Stimulated activated CD4-positive, alpha-beta T cell treated with anti-CD3 and anti-CD28 coated beads, Interleukin-1b, Interleukin-23, amount 100 ng/mL, for 48 hours (primary cell): ENCODE data around the gene GALNT17.

Source experiments
- DNase-seq: peaks from one replicate; pipeline ENCODE4 v3.0.0-alpha.2; 2020

The GALNT17 gene

DNA sequence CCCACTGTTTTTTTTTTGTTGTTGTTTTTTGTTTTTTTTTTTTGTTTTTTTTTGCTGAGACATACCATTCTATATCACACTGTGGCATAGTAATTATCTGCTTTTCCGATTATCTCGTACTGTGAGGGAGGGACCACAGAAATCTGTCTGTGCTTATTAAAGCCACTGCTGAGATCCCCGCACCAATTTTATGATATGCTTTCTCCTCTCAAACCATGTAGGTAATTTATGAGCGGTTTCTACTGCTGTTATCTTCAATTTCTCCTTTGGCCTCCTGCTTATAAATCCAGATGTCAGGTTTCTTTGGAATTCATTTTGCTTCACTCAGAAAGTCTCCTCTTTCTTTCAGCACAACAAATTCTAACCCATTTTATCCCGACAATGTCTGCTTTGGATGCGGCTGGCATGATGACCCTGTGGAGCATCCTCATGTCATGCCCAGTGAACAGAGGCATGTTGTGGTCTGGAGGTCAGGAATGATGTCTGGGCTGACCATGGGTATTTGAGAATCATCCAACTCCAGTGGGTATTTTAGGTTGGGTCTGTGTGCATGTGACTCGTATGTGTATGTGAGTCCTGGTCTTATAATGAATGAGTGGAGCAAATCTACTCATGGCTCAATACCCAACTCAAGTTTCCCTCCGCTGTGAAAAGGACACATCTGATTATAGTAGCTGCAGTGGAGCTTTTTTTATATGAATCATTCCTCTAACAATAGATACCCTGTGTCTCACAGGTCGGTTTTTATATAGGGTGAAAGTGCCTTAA is 213.4 kb downstream of the GALNT17 start:
- DNase-seq = no peak

DNA sequence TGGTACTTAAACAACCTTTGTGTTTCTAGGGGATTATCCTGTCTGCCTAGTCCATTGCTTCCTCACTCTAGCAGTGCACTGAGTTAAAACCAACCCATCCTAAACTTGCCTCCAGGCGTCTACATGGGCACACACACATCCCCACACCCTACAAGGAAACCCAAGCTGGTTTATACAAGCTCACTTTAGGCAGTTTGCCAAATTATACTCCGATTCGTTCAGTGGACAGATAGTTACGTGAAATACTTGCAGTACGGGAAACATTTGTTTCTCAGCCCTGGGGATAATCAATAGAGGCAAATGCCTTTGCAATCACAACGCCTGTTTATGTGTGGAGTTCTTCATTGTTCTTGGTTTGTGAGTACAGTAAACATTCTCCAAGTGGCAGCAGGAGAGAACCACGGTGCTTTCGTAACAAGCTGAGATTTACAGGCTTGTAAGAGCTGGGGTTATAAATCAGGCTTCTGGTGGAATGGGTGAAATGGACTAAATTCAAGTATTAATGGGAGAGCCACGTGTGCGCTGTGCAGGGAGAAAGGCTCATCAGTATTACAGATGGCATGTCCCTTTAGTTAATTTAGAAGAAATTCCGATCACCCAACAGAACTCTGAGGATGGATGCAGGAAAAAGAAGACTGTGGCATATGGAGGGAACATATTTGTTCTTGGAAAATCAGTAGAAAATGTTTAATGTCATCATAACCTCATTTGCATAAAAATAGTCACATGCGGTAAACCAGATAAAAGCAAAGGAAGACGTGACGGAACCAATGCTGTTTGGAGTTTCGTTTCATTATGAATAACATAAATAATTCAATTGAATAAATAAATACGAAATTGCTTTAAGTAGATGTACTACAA is 217.1 kb downstream of the GALNT17 start:
- no peak for DNase-seq

DNA sequence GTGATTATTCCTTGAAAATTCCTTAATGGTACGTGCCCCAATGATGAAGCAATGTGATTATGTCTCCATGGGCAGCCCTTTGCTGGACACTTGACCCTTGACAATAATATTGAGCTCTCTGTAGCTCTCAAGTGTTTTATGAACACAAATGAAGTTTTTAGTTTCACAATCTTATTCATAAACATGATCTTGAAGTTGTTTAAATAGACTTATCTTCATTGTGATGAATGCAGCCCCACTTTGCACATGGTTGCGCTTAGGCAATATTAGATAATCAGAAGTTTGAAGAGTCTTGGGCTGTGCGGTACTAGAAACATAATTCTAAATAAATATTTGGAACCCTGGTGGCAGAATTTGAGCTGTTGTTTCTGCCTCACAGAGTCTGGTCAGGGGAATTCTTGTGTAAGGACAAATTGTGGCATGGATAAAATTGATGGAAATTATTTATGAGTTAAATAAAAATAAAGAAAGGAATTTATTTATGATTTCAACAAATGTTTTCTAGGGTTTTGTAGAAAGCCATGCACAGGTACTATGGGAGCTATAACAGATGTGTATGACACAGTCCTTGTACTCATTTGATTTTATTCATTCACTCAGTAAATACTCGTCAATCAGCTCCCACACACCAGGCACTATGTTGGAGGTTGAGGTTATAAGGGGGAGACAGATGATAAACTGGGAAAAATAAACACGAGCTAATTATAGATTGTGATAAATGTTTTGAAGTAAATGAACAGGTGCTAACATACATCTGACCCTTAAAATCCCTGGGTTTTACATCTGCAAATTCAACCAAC is 217.9 kb downstream of the GALNT17 start:
- DNase-seq = no peak

DNA sequence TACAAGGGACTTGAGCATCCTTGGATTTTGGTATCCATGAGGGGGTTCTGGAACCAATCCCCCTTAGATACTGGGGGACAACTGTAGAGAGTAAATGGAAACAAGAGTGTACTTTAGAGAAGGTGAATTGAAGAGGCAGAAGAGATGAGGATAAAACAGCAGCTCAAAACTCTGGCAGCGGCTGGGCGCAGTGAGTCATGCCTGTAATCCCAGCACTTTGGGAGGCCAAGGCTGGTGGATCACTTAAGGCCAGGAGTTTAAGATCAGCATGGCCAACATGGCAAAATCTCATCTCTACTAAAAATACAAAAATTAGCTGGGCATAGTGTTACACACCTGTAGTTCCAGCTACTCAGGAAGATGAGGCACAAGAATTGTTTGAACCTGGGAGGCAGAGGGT is 218.7 kb downstream of the GALNT17 start:
- no peak for DNase-seq

DNA sequence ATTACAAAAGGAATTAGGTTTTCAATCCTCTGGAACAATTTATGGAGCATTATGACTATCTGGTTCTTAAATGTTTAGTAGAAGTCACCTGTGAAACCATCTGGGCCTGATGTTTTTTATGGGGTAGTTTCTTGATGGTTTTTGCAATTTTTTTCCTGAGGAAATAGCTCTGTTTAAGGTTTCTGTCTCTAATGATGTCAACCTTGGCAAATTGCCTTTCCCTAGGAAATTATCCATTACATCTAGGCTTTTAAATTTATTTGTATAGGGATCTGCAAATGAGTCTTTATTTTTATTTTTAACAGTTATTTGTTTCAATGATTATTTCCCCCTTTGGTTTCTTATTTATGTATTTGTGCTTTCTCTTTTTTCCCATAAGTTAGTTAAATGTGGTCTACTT is 222.8 kb downstream of the GALNT17 start:
- no peak for DNase-seq

DNA sequence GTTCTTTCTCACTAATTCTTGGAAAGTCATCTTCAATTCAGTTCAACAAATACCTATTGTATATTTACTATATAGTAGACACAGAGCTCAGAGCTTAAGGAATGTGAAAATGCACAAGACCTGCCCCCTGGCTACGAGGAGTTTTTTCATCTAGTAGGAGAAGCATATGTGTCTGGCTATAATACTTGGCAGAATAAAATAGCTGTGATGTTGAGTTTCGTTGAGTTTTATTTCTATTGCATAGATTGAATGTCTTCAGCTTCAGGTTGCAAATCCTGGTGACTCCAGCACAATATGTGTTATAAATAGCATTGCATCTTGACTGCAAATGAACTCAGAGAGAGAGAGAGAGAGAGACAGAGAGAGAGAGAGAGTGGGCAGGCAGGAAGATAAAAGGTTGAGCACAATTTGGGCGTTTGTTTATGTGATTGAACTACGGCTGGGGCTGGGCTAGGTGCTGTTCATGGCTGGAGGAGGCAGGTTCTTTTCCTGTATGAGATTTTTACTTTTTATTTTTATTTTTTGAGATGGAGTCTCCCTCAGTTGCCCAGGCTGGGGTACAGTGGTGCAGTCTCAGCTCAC is 229.6 kb downstream of the GALNT17 start:
- DNase-seq = no peak

DNA sequence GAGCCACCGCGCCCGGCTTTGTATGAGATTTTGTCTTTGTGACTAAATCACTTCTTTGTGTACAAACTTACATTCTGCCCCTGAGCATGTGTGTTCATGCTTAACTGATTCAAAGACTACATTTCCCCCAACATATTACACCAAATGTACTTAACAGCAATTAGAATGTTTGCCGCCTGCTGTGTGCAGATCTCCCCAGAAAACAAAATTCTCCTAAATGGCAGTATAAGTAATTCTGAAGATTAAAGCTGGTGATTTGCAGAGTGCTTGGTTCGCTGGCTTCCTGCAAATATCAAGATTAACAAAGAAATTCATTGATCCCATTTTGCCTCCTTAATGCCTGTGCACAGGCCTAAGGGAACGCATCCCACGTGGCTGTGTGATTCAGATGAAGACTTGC is 230.3 kb downstream of the GALNT17 start:
- DNase-seq = no peak

DNA sequence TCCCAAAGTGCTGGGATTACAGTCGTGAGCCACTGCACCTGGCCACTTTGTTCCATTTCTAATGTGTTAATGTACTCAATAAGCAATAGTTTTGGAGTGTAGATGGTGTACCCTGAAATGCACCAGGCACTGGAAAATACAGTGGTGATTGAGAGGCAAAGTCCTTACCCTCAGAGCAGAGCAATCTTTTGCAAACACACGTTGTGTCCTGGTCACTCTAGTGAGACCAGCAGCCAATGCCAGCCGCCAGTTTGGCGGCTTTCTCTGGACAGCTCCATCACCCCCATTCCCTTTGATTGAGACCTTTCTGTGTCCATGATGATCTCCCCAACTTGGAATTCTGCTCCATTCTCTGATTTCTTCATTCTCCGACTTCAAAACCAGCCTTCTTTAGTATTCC is 231.3 kb downstream of the GALNT17 start:
- no peak for DNase-seq

DNA sequence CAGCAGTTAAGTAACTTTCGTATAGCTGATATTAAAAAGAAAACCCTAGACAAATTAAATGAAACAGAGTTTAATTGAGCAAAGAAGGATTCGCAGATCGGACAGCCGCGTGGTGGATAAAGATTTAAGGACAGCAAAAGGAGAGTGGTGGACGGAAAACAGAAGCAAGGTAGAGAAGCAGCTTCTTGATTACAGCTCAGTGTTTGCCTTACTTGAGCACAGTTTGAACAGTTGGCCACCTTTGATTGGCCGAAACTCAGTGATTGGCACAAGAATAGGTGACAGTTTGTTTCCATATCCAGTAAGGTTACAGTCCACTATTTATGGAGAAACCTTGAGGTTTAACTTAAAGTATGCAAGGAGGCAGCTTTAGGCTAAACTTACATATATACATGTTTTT is 231.7 kb downstream of the GALNT17 start:
- no peak for DNase-seq

DNA sequence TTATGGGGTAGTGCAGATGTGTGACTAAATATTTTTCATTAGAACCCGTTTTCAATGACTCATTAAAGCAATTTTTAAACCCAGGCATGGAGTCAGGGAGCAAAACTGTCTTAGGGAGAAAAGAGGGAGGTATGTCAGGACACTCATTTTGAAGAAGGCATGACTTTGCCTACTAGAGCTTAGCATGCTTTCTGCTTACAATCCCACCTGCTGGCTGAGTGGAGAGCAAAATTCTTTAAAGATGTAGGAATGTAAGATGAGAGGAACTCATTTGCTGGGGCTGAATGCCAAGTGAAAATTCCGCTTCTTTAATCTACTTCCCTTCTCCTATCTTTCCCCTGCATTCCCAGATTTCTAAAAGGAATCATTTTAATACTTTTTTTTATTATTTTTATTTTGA is 232.6 kb downstream of the GALNT17 start:
- DNase-seq = no peak

DNA sequence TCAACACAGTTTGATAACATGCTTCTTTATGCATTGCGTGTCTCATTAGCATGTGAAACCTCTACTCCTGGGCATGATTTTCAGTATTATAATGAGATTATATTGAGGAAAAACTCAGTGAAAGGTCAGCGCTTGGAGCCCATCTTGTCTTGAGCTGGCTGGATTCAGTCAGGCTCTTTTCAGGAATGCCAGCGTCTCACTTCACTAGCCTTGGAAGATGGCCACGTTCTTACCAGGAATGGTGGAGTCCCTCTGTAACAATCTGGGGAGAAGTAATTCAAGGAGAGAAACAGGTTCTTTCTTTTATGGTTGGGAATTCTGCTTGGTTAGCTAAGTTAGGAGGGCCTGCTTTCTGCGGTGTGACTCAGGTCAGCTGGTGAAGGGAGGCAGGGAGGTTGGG is 241.0 kb downstream of the GALNT17 start:
- no peak for DNase-seq

DNA sequence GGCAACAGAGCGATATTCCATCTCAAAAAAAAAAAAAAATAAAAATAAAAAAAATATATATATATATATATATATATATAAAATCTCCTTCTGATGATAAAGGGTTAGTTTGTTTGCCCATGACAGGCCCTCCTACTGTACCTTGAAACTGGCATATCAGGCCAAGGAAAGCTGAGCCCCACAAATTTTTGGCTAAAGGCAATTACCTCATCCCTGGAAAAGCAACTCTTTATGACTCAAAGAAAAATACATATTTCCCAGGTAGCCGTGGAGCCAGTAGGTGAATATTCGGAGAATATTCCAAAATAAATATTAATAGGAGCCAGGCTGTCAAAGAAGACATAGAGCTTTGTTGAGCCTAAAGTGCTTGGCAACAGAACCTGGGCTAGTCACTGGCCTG is 245.1 kb downstream of the GALNT17 start:
- DNase-seq = no peak

DNA sequence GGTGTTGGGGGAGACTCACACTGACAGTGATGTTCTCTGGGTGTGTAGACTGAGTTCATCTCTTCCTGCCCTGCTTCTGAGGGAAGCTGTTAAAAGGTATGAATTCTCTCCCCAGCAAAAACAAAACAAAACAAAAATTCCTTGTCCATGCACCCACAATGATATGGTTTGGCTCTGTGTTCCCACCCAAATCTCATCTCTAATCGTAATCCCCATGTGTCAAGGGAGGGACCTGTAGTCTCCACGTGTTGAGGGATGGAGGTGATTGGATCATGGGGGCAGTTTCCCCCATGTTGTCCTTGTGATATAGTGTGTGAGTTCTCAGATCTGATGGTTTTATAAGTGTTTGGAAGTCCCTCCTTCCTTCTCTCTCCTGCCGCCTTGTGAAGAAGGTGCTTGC is 245.5 kb downstream of the GALNT17 start:
- DNase-seq = no peak

DNA sequence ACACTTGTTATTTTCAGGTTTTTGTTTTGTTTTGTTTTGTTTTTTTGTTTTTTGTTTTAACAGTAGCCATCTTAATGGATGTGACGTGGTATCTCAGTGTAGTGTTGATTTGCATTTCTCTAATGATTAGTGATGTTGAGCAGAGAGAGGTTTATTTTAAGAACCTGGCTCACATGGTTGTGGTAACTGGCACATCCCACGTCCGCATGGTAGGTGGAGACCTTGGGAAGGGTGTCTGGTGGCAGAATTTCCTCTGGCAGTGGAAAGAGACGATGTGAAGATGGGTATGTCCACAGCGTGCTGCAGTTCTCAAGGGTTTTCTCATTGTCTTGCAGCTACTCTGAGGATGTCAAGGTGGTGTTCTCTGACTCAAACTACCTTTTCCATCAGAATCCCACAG is 252.2 kb downstream of the GALNT17 start:
- no peak for DNase-seq

DNA sequence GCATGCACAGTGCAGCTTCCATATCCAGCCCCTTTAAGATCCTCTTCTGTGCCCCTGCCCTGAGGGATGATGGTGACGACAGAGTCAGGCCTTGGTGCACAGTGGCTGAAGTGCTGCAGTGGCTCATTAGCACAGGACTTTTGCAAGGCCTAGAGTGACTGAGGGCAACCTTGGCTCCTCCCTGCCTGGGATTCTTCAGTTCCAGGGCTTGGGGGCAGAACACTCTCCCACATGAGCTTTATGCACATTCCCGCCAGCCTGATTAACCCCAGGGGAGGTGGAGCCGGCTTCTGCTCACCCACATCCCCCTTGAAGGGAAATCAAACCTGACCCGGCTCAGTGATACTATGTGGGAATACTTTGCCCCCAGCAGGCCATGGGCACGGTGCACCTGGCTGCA is 253.4 kb downstream of the GALNT17 start:
- DNase-seq = no peak

DNA sequence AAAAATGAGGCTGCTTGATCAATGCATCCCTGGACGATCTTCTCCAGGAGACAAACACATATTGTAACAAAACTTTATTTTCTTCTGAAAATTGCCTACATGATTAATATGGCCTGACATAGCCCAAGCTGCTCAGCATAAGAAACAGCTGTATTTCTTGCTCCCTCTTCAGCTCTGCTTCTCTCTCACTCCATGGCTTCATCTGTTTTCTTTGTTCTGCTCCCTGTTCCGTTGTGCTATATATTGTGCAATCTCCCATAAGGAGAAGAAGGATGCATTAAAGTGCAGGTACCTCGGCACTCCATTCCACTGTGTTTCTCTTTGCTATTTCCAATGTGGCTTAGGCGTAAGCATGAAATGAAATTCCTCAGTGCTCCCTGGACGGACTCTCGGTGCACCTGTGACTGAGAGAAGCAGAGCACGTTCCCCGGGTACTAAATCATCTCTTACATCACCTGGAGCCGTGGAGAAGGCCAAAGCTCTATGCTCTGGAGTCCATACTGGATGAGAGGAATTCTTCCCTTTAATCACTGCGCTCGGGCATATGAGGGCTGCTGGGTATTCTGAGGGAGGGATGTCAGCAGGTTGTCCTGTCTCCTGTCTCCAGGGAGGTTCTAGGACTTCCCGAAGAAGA is 254.3 kb downstream of the GALNT17 start:
- no peak for DNase-seq

DNA sequence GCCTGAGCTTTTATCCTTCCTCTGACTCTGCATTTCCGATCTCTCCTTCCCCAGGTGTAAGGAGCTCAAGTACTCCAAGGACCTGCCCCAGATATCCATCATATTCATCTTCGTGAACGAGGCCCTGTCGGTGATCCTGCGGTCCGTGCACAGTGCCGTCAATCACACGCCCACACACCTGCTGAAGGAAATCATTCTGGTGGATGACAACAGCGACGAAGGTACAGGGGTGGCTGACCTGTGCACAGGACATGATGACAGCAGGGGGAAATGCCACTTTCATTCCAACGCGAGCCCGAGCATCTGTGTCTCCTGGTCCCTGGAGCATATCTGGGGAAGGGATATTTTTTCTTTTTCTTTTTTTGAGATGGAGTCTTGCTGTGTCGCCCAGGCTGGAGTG is 256.2 kb downstream of the GALNT17 start:
- DNase-seq = no peak

DNA sequence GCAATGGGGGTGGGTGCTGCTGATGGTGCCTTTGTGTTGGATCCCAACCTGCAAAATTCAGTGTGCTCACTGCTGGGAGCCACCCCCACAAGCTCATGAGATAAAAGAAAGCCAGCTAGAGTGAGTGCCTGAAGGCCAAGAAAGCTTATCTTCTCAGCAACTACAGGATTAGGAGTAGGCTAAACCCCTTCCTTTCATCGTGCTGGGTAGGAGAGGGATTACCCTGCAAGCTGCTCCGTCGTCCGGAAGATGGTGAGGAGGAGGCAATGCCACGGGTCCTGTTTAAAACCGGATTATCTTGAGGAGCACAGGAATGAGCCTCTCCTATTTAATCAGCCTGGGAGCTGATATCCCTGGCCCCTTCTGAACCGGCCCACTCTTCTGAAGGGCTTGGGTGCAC is 258.0 kb downstream of the GALNT17 start:
- no peak for DNase-seq

DNA sequence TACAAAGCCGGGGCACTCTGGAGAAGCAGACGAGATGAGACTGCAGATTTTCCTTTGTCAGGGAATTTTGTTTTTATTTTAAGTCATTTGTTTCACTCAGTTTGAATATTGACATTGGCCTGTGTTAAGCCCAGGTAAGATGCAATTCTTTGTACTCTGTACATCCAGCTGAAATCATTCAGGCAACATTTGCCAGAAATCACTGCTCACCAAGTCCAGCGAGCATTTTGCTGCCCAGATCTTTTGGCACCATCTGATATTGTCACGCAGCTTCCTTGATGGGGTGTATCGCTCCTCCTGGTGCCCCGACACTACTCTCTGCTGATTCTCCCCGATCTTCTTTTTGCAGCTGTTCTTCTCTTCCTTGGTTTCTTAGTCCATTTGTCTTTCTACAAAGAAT is 261.7 kb downstream of the GALNT17 start:
- DNase-seq = no peak

DNA sequence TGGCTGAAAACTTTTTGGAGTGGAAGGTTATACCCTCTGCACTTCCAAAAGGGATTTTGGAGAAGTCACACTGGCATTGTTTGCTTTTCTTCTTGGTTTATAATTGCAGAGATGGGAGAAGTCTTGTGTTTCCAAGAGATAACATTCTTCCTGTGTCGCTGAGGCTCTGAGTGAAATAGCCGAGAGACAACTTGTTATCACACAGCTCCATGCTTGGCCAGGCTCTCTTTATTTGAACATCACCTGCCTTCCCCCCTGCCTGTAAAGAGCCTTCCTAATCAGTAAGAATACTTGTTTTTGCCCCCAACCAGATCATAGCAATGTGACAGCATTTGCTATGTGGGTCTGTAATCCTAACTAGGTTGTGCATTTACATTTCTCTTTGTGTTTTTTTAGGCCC is 270.7 kb downstream of the GALNT17 start:
- no peak for DNase-seq

DNA sequence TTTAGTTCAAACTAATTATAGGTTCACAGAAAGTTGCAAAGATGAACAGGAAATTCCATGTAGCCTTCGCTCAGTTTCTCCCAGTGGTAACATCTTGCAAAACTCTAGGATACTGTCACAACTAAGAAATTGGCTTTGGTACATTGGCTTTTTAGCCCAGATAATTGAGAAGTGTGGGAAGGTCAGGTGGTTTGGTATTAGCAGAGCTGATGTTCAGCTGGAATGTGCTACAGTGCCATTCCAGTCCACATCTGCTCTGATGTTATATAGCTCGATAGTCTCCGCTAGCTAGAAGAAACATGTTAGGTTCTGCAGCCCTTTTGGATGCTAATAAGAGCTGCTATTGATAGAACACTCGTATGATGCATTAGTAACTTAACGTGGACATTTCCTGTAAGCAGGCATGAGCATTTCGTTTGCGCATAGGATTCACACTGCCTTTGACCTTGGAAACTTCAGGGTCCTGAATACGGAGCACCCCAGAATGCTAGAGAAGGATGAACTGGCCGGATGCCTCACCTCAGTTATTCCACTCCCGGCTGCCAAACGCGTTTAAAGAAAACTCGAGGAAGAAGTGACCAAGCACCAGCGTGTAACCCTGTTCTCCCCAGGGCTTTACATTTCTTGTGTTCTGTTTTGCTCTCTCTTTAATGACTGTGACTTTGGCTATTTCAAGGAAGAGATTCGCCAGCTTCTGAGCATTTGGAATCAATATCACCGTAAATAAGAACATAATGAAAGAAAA is 271.4 kb downstream of the GALNT17 start:
- no peak for DNase-seq
